Measurements from ENCODE around the gene PDCD2L. TPM values are rescaled to one million over a fixed set of nuclear protein-coding genes. Genes with fewer than 3 reads are reported as not detected.
"Not testable (repeated sequence)": the region's sequence is repeated elsewhere in the genome, so short reads cannot be mapped to it uniquely, and the experiment has no call there.

Gene PDCD2L
- total RNA-seq, 1 experiment from 2014 or later: 14.8 TPM

- Histone ChIP-seq H2AFZ (no peak overlapping the region), H3F3A (ENCODE audit: insufficient read depth, low read depth) (peaks cover 31% of the 10 kb centered on the region), H3K4me3 (no peak overlapping the region), H4K20me1 (ENCODE audit: insufficient read depth) (peaks cover 38% of the 10 kb centered on the region), H3K9me3 (ENCODE audit: insufficient read depth, low read depth) (no peaks in the 10 kb centered on the region), H3K79me2 (ENCODE audit: low read depth) (peaks cover 22% of the 10 kb centered on the region), H3K27me3 (ENCODE audit: insufficient read depth, low read depth) (no peaks in the 10 kb centered on the region), H3K9me2 (ENCODE audit: insufficient read depth) (no peaks in the 10 kb centered on the region), H3K36me3 (ENCODE audit: low read depth) (peaks cover 42% of the 10 kb centered on the region), H3K4me2 (no peak overlapping the region), H3K4me1 (replicated peaks; ENCODE audit: insufficient read depth) (peaks cover 22% of the 10 kb centered on the region), H3K27ac (no peak overlapping the region)
- ChIA-PET CTCF (no interaction called here), POLR2A (ENCODE audit: unreplicated experiment) (no interaction called here)
- no peak for TF ChIP-seq EZH2 (IDR thresholded peaks at IDR 0.05; ENCODE audit: low read depth)
- TF ChIP-seq, protein P1, sequence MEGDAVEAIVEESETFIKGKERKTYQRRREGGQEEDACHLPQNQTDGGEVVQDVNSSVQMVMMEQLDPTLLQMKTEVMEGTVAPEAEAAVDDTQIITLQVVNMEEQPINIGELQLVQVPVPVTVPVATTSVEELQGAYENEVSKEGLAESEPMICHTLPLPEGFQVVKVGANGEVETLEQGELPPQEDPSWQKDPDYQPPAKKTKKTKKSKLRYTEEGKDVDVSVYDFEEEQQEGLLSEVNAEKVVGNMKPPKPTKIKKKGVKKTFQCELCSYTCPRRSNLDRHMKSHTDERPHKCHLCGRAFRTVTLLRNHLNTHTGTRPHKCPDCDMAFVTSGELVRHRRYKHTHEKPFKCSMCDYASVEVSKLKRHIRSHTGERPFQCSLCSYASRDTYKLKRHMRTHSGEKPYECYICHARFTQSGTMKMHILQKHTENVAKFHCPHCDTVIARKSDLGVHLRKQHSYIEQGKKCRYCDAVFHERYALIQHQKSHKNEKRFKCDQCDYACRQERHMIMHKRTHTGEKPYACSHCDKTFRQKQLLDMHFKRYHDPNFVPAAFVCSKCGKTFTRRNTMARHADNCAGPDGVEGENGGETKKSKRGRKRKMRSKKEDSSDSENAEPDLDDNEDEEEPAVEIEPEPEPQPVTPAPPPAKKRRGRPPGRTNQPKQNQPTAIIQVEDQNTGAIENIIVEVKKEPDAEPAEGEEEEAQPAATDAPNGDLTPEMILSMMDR (conservative IDR thresholded peaks at IDR 0.05): no peak
- intact Hi-C loops (cut with micrococcal nuclease; ENCODE audit: unreplicated experiment): no loop called here
- no peak for DNase-seq
- BruUV-seq (replicated peaks): no TSS peak
These were observed 57.3 kb downstream of the PDCD2L start for GRCh38 chr19:34461375-34462100.

GRCh38 chr19:34464785-34465184 lies 60.6 kb downstream of the PDCD2L start:
- POLR2A ChIA-PET (ENCODE audit: unreplicated experiment); intact Hi-C loops (cut with micrococcal nuclease; ENCODE audit: unreplicated experiment); H3K4me2 ChIP-seq; H3K27me3 ChIP-seq (ENCODE audit: insufficient read depth, low read depth); H3K27ac ChIP-seq; BruUV-seq (replicated peaks); H3K9me2 ChIP-seq (ENCODE audit: insufficient read depth); H3K9me3 ChIP-seq (ENCODE audit: insufficient read depth, low read depth); H3K4me1 ChIP-seq (replicated peaks; ENCODE audit: insufficient read depth); H3K4me3 ChIP-seq; CTCF ChIA-PET; H2AFZ ChIP-seq; DNase-seq: not testable (repeated sequence)
- Histone ChIP-seq H3K79me2 (ENCODE audit: low read depth) (peaks cover 22% of the 10 kb centered on the region), H3K36me3 (ENCODE audit: low read depth) (peaks cover 43% of the 10 kb centered on the region), H3F3A (ENCODE audit: insufficient read depth, low read depth) (peaks cover 15% of the 10 kb centered on the region), H4K20me1 (ENCODE audit: insufficient read depth) (peaks cover 34% of the 10 kb centered on the region)

DNA sequence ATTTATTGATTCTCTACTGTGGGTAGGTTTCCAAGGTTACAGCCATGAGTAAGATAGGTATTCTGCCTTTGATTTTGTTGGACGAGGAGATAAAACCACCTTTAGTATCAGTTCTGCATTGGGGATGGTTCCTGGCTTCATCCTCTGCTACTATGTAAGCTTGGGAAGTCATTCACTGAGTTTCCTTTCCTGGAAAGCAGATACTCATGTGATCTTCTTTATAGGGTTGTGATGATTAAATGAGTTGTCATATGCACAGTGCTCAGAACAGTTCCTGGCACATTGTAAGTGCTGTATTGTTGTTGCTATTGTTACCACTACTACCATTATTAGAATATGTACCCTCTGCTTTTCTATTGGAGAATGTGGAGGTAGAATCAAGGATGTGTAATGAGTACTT lies 64.2 kb downstream of the PDCD2L start:
- DNase-seq: no peak
- Histone ChIP-seq H3K4me3 (no peak overlapping the region), H3K27ac (no peak overlapping the region), H3K36me3 (ENCODE audit: low read depth) (peaks cover 25% of the 10 kb centered on the region; the same call in 1 of the 2 replicates), H3K9me3 (ENCODE audit: insufficient read depth, low read depth) (no peaks in the 10 kb centered on the region), H3K4me1 (replicated peaks; ENCODE audit: insufficient read depth) (no peaks in the 10 kb centered on the region), H3K79me2 (ENCODE audit: low read depth) (no peaks in the 10 kb centered on the region), H3K9me2 (ENCODE audit: insufficient read depth) (no peaks in the 10 kb centered on the region), H3F3A (ENCODE audit: insufficient read depth, low read depth) (peaks cover 13% of the 10 kb centered on the region), H3K27me3 (ENCODE audit: insufficient read depth, low read depth) (no peaks in the 10 kb centered on the region), H3K4me2 (no peak overlapping the region), H2AFZ (no peak overlapping the region), H4K20me1 (ENCODE audit: insufficient read depth) (peaks cover 10% of the 10 kb centered on the region; the same call in 1 of the 2 replicates)
- no TSS peak for BruUV-seq (replicated peaks)
- POLR2A ChIA-PET (ENCODE audit: unreplicated experiment): no interaction called here
- CTCF ChIA-PET: no interaction called here
- TF ChIP-seq EZH2 (IDR thresholded peaks at IDR 0.05; ENCODE audit: low read depth): no peak
- TF ChIP-seq, protein P1 (conservative IDR thresholded peaks at IDR 0.05): no peak
- intact Hi-C loops (cut with micrococcal nuclease; ENCODE audit: unreplicated experiment): no loop called here

GRCh38 chr19:34469026-34469425 lies 64.8 kb downstream of the PDCD2L start:
- H3K79me2 ChIP-seq (ENCODE audit: low read depth); H3K4me1 ChIP-seq (replicated peaks; ENCODE audit: insufficient read depth); H3K27ac ChIP-seq; H3K4me2 ChIP-seq; POLR2A ChIA-PET (ENCODE audit: unreplicated experiment); H3K9me3 ChIP-seq (ENCODE audit: insufficient read depth, low read depth); intact Hi-C loops (cut with micrococcal nuclease; ENCODE audit: unreplicated experiment); H2AFZ ChIP-seq; BruUV-seq (replicated peaks); H3K9me2 ChIP-seq (ENCODE audit: insufficient read depth); H4K20me1 ChIP-seq (ENCODE audit: insufficient read depth); H3K4me3 ChIP-seq; H3K27me3 ChIP-seq (ENCODE audit: insufficient read depth, low read depth); DNase-seq; CTCF ChIA-PET: not testable (repeated sequence)
- Histone ChIP-seq H3F3A (ENCODE audit: insufficient read depth, low read depth) (peaks cover 19% of the 10 kb centered on the region), H3K36me3 (ENCODE audit: low read depth) (peaks cover 25% of the 10 kb centered on the region; the same call in 1 of the 2 replicates)
